GM23338 (cell line): ENCODE data around the gene MGRN1. TPM values are rescaled to one million over a fixed set of nuclear protein-coding genes. Genes with fewer than 3 reads are reported as not detected.

ENCODE experiments used
- ATAC-seq: fragments of 200-7000 bp; cut with Tn5 transposase; 3 replicates; pipeline ENCODE4 v1.9.1; 2020
- DNase-seq: peaks from one replicate; pipeline ENCODE4 v3.0.0-alpha.2; 2015; ENCODE audit warnings: low spot score
- H2AFZ ChIP-seq: fragments of 200-600 bp; sonication (generic); 2 replicates; pipeline ENCODE4 v1.8.0; 2016; ENCODE audit warnings: antibody characterized with exemption, mild to moderate bottlenecking, moderate library complexity
- H3F3A ChIP-seq: fragments of 200-600 bp; sonication (generic); replicated peaks from 2 replicates; pipeline ENCODE4 v1.8.0; 2017; ENCODE audit warnings: antibody characterized with exemption, mixed run types, low read depth
- H3K27ac ChIP-seq: fragments of 200-600 bp; sonication (generic); 2 replicates; pipeline ENCODE4 v1.6.1; 2016; ENCODE audit warnings: low read depth
- H3K27me3 ChIP-seq: fragments of 200-600 bp; sonication (generic); 2 replicates; pipeline ENCODE4 v1.8.0; 2016; ENCODE audit warnings: mild to moderate bottlenecking, mixed run types, moderate library complexity; ENCODE audit not compliant: insufficient read depth
- H3K36me3 ChIP-seq: fragments of 200-600 bp; sonication (generic); 2 replicates; pipeline ENCODE4 v1.8.0; 2016; ENCODE audit warnings: mild to moderate bottlenecking; ENCODE audit not compliant: insufficient read depth
- H3K4me1 ChIP-seq: fragments of 200-600 bp; sonication (generic); 2 replicates; pipeline ENCODE4 v1.8.0; 2016; ENCODE audit warnings: mild to moderate bottlenecking, moderate library complexity; ENCODE audit not compliant: insufficient read depth
- H3K4me2 ChIP-seq: fragments of 200-600 bp; sonication (generic); 2 replicates; pipeline ENCODE4 v1.7.1; 2017; ENCODE audit warnings: mixed run types
- H3K4me3 ChIP-seq: fragments of 200-600 bp; sonication (generic); 2 replicates; pipeline ENCODE4 v1.6.1; 2016; ENCODE audit warnings: mixed run types
- H3K79me2 ChIP-seq: fragments of 200-600 bp; sonication (generic); replicated peaks from 2 replicates; pipeline ENCODE4 v1.8.0; 2017; ENCODE audit warnings: mild to moderate bottlenecking; ENCODE audit not compliant: insufficient read depth
- H3K9me2 ChIP-seq: fragments of 200-600 bp; sonication (generic); 2 replicates; pipeline ENCODE4 v1.8.0; 2017; ENCODE audit not compliant: insufficient read depth
- H4K20me1 ChIP-seq: fragments of 200-600 bp; sonication (generic); replicated peaks from 2 replicates; pipeline ENCODE4 v1.8.0; 2017; ENCODE audit warnings: mild to moderate bottlenecking; ENCODE audit not compliant: insufficient read depth
- H3K27ac Mint-ChIP-seq: 2 replicates; pipeline ENCODE4 v1.8.0; 2020; ENCODE audit warnings: inconsistent platforms, mild to moderate bottlenecking, moderate library complexity, mixed read lengths
- H3K27me3 Mint-ChIP-seq: 3 replicates; pipeline ENCODE4 v1.8.0; 2022; ENCODE audit warnings: low read depth, mild to moderate bottlenecking, moderate library complexity, mixed read lengths, inconsistent platforms; ENCODE audit not compliant: insufficient read depth, poor library complexity
- H3K36me3 Mint-ChIP-seq: 3 replicates; pipeline ENCODE4 v1.8.0; 2021; ENCODE audit warnings: low read depth, mild to moderate bottlenecking, inconsistent platforms, moderate library complexity, mixed read lengths
- H3K4me1 Mint-ChIP-seq: 3 replicates; pipeline ENCODE4 v1.8.0; 2020; ENCODE audit warnings: mild to moderate bottlenecking, inconsistent platforms, mixed read lengths
- H3K4me3 Mint-ChIP-seq: 3 replicates; pipeline ENCODE4 v1.8.0; 2021; ENCODE audit warnings: moderate library complexity, mild to moderate bottlenecking, inconsistent platforms, mixed read lengths
- H3K9me3 Mint-ChIP-seq: 3 replicates; pipeline ENCODE4 v1.8.0; 2020; ENCODE audit warnings: moderate library complexity, mild to moderate bottlenecking, inconsistent platforms, mixed read lengths
- CREB1 ChIP-seq: fragments of 250-450 bp; sonication (Bioruptor Pico); IDR thresholded peaks from 2 replicates; pipeline ENCODE4 v1.5.0; 2020; ENCODE audit warnings: low read depth, mild to moderate bottlenecking, moderate library complexity
- ETS1 ChIP-seq: IDR thresholded peaks from 2 replicates; pipeline ENCODE4 v1.6.1; 2016; ENCODE audit warnings: antibody characterized with exemption
- EZH2phosphoT487 ChIP-seq: fragments of 200-600 bp; sonication (generic); IDR thresholded peaks from one replicate; pipeline ENCODE4 v1.8.1; 2018; ENCODE audit warnings: antibody characterized with exemption; ENCODE audit not compliant: unreplicated experiment
- JUNB ChIP-seq: IDR thresholded peaks from one replicate; pipeline ENCODE4 v1.6.1; 2016; ENCODE audit warnings: antibody characterized with exemption; ENCODE audit not compliant: unreplicated experiment
- POLR2AphosphoS5 ChIP-seq: IDR thresholded peaks from 2 replicates; pipeline ENCODE4 v1.6.1; 2016; ENCODE audit warnings: antibody characterized with exemption, low read depth
- REST ChIP-seq: IDR thresholded peaks from one replicate; pipeline ENCODE4 v1.6.1; 2018; ENCODE audit warnings: antibody characterized with exemption; ENCODE audit not compliant: unreplicated experiment
- ZNF331 ChIP-seq: fragments of 250-450 bp; sonication (Bioruptor Pico); IDR thresholded peaks from 2 replicates; pipeline ENCODE4 v1.5.0; 2020; ENCODE audit warnings: low read depth, mild to moderate bottlenecking, moderate library complexity
- ZNF462 ChIP-seq: fragments of 250-450 bp; sonication (Bioruptor Pico); IDR thresholded peaks from 2 replicates; pipeline ENCODE4 v1.5.0; 2020; ENCODE audit warnings: mild to moderate bottlenecking, moderate library complexity
- polyA plus RNA-seq: library from polyadenylated mRNA; unstranded; fragments of >200 nt; fragmentation: Nextera tagmentation; extraction: Ambion mirVana; gene quantifications from 2 replicates; pipeline ENCODE4 v1.2.1, GENCODE V29; 2016
- total RNA-seq: library from RNA; depleted of rRNA; stranded (reverse); fragments of >200 nt; shearing (Covaris generic); gene quantifications from 2 replicates; pipeline ENCODE4 v1.2.3, GENCODE V29; 2014

MGRN1 gene
- total and polyA plus RNA-seq, 2 experiments from 2014 or later = 13.1 to 71.8 TPM

- TF ChIP-seq REST = no peak
- no peak for TF ChIP-seq POLR2AphosphoS5
- TF ChIP-seq EZH2phosphoT487 = no peak
- TF ChIP-seq JUNB = no peak
- TF ChIP-seq ZNF331 = no peak
- no peak for TF ChIP-seq ETS1
Observed at GRCh38 chr16:4613636-4614570, 10.7 kb upstream of the MGRN1 start (continued).

- ATAC-seq (peak; percentile 22), DNase-seq (peak; percentile 90)
- Mint-ChIP-seq H3K4me1 (peaks cover 42% of the 10 kb centered on the region), H3K9me3 (no peaks in the 10 kb centered on the region; the same call in 2 of the 3 replicates), H3K27ac (peak within 1 kb of the TSS; percentile 97), H3K36me3 (no peaks in the 10 kb centered on the region), H3K4me3 (peak within 1 kb of the TSS; percentile 82), H3K27me3 (peaks cover 25% of the 10 kb centered on the region)
- H3F3A ChIP-seq = peaks cover 42% of the 10 kb centered on the region
- H3K4me2 ChIP-seq = peak within 1 kb of the TSS; percentile 93
- peaks cover 42% of the 10 kb centered on the region for H3K79me2 ChIP-seq
- no peaks in the 10 kb centered on the region for H3K36me3 ChIP-seq
- 0 out of 2 replicates have a peak within 1 kb of the TSS, but pooled peaks have one; percentile 76 for H2AFZ ChIP-seq
- TF ChIP-seq CREB1 (CRISPR knock-in tag) = peak; percentile 77
- TF ChIP-seq ZNF462 (CRISPR knock-in tag) = no peak
- peak; percentile 89 for TF ChIP-seq POLR2AphosphoS5
- peak; percentile 92 for TF ChIP-seq ETS1
- H3K27me3 ChIP-seq = no peaks in the 10 kb centered on the region
- peaks cover 7% of the 10 kb centered on the region for H4K20me1 ChIP-seq
- H3K4me3 ChIP-seq = peak within 1 kb of the TSS; percentile 86
- peak within 1 kb of the TSS; percentile 92 for H3K27ac ChIP-seq
- H3K4me1 ChIP-seq = peaks cover 46% of the 10 kb centered on the region
- H3K9me2 ChIP-seq = no peaks in the 10 kb centered on the region
Observed at GRCh38 chr16:4614571-4615383, 9.8 kb upstream of the MGRN1 start, which contains the start of gene UBALD1. TSS of gene UBALD1 (minus strand) at chr16:4614888. CDS start at chr16:4614797, 91 bp downstream.
